ENCODE measurements around the gene ELF1. TPM values are rescaled to one million over a fixed set of nuclear protein-coding genes. Genes with fewer than 3 reads are reported as not detected.

The ELF1 gene
- total and polyA plus RNA-seq, 11 donors = 7.7 to 75.4 (median 33.5) TPM

DNA sequence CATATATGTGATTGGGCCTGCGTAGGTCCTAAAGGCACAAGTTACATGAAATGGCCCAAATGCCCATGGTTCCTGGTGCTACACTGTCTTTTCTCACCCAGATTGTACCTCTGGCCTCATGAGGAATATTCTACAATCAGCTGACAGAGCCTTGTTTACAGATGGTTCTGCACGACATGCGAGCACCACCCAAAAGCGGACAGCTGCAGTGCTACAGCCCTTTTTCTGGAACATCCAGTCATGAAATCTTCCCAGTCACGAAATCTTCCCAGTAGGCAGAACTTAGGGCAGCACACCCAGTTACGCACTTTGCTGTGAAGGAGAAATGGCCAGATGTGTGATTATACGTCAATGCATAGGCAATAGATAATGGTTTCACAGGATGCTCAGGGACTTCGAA is 7.7 kb upstream of the ELF1 start:
- Histone ChIP-seq H3K9me3 (no peaks in the 10 kb centered on the region), H3K36me3 (peaks cover 0 to 6% (median 0%) of the 10 kb centered on the region in 9 donors), H3K27ac (no peak overlapping the region), H3K27me3 (no peaks in the 10 kb centered on the region), H3K4me1 (peaks cover 5 to 70% (median 28%) of the 10 kb centered on the region in 12 donors), H3K4me3 (no peak overlapping the region)
- no peak for TF ChIP-seq POLR2A (IDR thresholded peaks at IDR 0.05)
- TF ChIP-seq, protein P1, sequence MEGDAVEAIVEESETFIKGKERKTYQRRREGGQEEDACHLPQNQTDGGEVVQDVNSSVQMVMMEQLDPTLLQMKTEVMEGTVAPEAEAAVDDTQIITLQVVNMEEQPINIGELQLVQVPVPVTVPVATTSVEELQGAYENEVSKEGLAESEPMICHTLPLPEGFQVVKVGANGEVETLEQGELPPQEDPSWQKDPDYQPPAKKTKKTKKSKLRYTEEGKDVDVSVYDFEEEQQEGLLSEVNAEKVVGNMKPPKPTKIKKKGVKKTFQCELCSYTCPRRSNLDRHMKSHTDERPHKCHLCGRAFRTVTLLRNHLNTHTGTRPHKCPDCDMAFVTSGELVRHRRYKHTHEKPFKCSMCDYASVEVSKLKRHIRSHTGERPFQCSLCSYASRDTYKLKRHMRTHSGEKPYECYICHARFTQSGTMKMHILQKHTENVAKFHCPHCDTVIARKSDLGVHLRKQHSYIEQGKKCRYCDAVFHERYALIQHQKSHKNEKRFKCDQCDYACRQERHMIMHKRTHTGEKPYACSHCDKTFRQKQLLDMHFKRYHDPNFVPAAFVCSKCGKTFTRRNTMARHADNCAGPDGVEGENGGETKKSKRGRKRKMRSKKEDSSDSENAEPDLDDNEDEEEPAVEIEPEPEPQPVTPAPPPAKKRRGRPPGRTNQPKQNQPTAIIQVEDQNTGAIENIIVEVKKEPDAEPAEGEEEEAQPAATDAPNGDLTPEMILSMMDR (IDR thresholded peaks at IDR 0.05) = no peak
- ATAC-seq (no peak), DNase-seq (no peak)
- intact Hi-C loops (cut with DNase I) = no loop called here
- 89 to 96% (median 95%) methylated on average over 7 to 8 of the region's 8 CpGs for WGBS, 4 donors

DNA sequence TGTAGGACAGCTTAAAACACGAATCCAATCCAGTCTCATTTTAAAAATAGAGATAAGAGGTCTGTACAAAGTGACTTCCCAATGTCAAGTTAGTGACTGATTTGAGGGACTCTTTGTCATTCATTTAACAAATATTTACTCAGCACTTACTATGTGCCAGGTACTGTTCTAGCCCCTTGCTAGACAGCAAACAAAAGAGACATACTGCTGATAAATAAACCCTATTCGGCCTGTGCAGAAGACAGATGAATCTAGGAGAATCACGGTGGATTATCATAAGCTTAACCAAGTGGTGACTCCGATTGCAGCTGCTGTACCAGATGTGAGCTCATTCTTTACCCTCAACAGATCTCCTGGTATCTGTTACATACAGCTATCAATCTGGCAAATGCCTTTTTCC is 6.4 kb upstream of the ELF1 start:
- Histone ChIP-seq H3K4me3 (no peak overlapping the region), H3K4me1 (peaks cover 6 to 74% (median 36%) of the 10 kb centered on the region in 12 donors), H3K27me3 (no peaks in the 10 kb centered on the region), H3K27ac (no peak overlapping the region), H3K9me3 (no peaks in the 10 kb centered on the region), H3K36me3 (peaks cover 0 to 6% (median 0%) of the 10 kb centered on the region in 9 donors)
- TF ChIP-seq, protein P1 (IDR thresholded peaks at IDR 0.05) = no peak
- no peak for TF ChIP-seq POLR2A (IDR thresholded peaks at IDR 0.05)
- ATAC-seq (no peak), DNase-seq (no peak)
- intact Hi-C loops (cut with DNase I) = no loop called here
- 64 to 80% (median 71%) methylated on average over 4 of the region's 4 CpGs for WGBS, 4 donors

DNA sequence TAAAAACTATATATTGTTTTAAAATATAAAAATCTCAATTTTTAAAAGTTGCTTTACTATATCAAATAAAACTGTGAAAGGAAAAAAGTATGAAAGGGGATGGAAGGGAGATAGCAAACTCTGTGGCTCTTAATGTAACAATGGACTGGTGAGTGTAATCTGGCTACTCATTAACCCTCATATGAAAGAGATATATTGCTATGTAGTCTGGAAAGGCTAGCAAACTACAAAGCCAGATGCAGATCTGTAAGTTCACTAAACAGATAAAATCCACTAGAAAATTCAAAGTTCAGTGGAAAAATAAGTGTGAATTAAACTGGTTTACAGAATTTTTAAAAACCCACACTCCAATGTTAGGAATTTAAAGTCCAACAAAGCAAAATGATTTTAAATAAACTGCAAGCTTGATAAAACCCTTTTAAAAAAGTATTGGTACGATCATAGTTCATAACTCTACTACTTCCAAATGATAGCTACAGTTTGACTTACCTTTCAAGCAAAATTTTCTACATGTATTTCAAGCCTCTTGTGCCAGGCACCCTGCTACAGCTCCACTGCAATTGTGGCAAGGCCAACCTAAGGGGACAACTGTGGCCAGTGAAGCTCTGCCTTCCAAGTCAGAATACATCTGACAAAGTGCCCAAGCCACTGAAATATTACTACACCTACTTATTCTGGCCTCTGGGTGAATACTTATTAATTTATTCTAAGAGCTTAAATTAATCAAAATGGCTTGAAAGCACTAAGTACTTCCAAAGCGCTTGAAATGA is 647 bp upstream of the ELF1 start:
- Histone ChIP-seq H3K4me3 (peak overlapping the region in 2 of 12 donors; percentile 50 to 59), H3K36me3 (no peaks in the 10 kb centered on the region), H3K27me3 (no peaks in the 10 kb centered on the region), H3K4me1 (peaks cover 0 to 72% (median 47%) of the 10 kb centered on the region in 12 donors), H3K9me3 (no peaks in the 10 kb centered on the region), H3K27ac (peak overlapping the region in 5 of 12 donors; percentile 62 to 93 (median 66))
- intact Hi-C loops (cut with DNase I) = loop anchor here in 2 of 10 donors (5.0 kb wide), 2 partner anchors 33 to 38 kb away; no protein-coding TSS in a partner anchor
- WGBS, 4 donors = 75 to 85% (median 78%) methylated on average over 2 of the region's 2 CpGs
- ATAC-seq = peak in 2 of 4 donors; percentile 39
- TF ChIP-seq, protein P1 (IDR thresholded peaks at IDR 0.05) = no peak
- no peak for TF ChIP-seq POLR2A (IDR thresholded peaks at IDR 0.05)
- DNase-seq = no peak

DNA sequence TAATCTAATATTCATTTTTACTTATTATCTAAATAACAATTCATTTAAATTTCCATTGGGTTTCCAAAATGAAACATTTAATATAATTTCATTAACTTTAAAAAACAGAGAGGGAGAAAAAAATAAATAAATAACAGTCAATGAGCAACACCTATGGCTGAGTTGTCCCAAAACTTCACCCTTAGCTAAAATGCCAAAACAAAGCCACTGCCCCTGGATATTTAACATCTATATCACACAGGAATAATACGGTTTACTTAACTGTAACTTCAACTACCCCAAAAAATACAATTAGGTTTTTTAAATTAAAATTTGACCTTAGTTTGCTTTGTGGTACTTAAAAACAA is 541 bp downstream of the ELF1 start:
- ATAC-seq (no peak), DNase-seq (no peak)
- Histone ChIP-seq H3K4me1 (peaks cover 0 to 76% (median 53%) of the 10 kb centered on the region in 12 donors), H3K27me3 (no peaks in the 10 kb centered on the region), H3K9me3 (no peaks in the 10 kb centered on the region), H3K4me3 (peak overlapping the region in 9 of 12 donors; percentile 5 to 59 (median 24)), H3K27ac (peak overlapping the region; percentile 25 to 93 (median 60)), H3K36me3 (no peaks in the 10 kb centered on the region)
- intact Hi-C loops (cut with DNase I) = loop anchor here in 2 of 10 donors (5.0 kb wide), 2 partner anchors 34 to 39 kb away; no protein-coding TSS in a partner anchor
- TF ChIP-seq, protein P1 (IDR thresholded peaks at IDR 0.05) = no peak
- TF ChIP-seq POLR2A (IDR thresholded peaks at IDR 0.05) = no peak
- WGBS, 4 donors = 87 to 89% (median 88%) methylated on average over 1 of the region's 1 CpG
